Measurements from ENCODE around the gene SLC36A2.

The SLC36A2 gene

DNA sequence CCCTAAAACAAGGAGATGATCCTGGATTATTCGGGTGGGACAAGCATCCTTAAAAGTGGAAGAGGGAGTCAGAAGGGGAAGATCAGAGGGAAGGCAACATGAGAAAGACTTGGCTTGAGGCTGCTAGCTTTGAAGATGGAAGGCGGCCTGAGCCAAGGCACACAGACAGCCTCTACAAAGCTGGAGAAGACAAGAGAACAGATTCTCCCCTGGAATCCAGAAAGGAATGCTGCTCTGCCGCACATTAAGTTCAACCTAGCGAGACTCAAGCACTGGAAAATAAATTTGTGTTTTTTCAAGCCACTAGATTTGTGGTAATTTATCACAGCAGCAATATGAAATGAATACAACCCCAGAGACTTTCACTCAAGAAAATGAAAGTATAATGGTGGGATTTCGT lies 61.7 kb downstream of the SLC36A2 start:
- TF ChIP-seq, protein P1, sequence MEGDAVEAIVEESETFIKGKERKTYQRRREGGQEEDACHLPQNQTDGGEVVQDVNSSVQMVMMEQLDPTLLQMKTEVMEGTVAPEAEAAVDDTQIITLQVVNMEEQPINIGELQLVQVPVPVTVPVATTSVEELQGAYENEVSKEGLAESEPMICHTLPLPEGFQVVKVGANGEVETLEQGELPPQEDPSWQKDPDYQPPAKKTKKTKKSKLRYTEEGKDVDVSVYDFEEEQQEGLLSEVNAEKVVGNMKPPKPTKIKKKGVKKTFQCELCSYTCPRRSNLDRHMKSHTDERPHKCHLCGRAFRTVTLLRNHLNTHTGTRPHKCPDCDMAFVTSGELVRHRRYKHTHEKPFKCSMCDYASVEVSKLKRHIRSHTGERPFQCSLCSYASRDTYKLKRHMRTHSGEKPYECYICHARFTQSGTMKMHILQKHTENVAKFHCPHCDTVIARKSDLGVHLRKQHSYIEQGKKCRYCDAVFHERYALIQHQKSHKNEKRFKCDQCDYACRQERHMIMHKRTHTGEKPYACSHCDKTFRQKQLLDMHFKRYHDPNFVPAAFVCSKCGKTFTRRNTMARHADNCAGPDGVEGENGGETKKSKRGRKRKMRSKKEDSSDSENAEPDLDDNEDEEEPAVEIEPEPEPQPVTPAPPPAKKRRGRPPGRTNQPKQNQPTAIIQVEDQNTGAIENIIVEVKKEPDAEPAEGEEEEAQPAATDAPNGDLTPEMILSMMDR (IDR thresholded peaks at IDR 0.05; ENCODE audit: low read depth, low read length) = no peak
- no peak for DNase-seq
- no peak overlapping the region for H3K4me3 ChIP-seq (ENCODE audit: low read depth, low read length)
- no peaks in the 10 kb centered on the region for H3K36me3 ChIP-seq
- H3K4me1 ChIP-seq = no peaks in the 10 kb centered on the region
- H3K27me3 ChIP-seq = no peaks in the 10 kb centered on the region
- no peaks in the 10 kb centered on the region for H3K9me3 ChIP-seq

DNA sequence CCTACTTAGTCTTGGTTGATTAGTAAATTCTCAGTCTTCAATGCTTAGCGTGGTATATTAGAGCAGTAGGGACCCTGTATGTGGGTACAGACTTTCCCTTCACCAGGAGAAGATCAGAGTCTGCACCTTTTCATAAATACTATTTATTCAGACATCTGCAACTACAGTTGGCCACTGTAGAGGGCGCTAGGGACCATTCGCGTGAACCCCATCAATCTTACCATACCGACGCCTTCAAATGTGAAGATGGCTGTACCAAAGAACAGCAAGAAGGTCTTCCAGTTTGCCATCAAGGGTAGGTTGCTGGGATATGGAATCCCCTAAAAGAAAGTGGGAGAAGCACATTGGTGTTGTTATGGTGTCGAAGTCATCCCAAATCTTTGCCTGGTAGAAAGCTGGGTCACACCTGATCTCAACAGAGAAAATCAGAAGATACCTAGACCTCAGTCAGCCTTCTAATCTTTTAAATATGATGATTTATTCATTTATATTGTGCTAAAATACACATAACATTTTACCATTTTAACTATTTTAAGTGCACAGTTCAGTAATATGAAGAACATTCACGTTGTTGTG lies 62.9 kb downstream of the SLC36A2 start:
- no peaks in the 10 kb centered on the region; the same call in 1 of the 2 replicates for H3K27me3 ChIP-seq
- no peaks in the 10 kb centered on the region for H3K36me3 ChIP-seq
- no peak for DNase-seq
- TF ChIP-seq, protein P1 (IDR thresholded peaks at IDR 0.05; ENCODE audit: low read depth, low read length) = peak; percentile 34; the same call in 1 of the 2 replicates
- no peaks in the 10 kb centered on the region for H3K4me1 ChIP-seq
- H3K9me3 ChIP-seq = no peaks in the 10 kb centered on the region
- no peak overlapping the region for H3K4me3 ChIP-seq (ENCODE audit: low read depth, low read length)

DNA sequence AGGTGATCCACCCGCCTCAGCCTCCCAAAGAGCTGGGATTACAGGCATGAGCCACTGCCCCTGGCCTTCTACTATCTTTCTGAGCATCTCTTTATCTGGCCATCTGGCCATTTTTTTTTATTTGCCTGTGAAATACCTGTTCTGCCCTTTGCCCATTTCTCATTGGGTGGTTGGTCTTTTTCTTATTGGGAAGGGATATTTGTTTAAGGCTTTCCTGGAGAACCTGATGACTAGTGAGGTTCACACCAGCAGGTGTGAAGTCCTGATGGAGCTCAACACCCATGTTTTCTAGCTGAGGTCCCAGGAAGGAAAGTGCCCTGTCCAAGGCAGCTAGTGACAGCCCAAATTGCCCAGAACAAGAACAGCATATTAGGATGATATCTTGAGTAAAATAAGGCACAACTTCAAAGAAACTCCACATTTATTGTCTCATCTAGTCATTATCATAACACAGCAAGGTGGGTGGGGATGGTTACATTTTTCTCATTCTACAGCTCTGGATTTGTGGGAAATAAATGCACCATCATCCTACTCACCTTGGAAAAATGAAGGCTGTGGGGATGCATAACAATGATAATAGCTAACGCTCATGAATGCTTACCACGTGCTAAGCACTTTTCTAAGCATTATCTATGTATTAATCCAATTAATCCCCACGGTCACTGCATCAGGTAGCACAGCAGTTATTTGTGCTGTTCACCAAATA lies 64.1 kb downstream of the SLC36A2 start:
- no peaks in the 10 kb centered on the region for H3K4me1 ChIP-seq
- TF ChIP-seq, protein P1 (IDR thresholded peaks at IDR 0.05; ENCODE audit: low read depth, low read length) = no peak
- no peak for DNase-seq
- H3K27me3 ChIP-seq = no peaks in the 10 kb centered on the region; the same call in 1 of the 2 replicates
- no peaks in the 10 kb centered on the region for H3K36me3 ChIP-seq
- no peaks in the 10 kb centered on the region for H3K9me3 ChIP-seq
- H3K4me3 ChIP-seq (ENCODE audit: low read depth, low read length) = no peak overlapping the region

DNA sequence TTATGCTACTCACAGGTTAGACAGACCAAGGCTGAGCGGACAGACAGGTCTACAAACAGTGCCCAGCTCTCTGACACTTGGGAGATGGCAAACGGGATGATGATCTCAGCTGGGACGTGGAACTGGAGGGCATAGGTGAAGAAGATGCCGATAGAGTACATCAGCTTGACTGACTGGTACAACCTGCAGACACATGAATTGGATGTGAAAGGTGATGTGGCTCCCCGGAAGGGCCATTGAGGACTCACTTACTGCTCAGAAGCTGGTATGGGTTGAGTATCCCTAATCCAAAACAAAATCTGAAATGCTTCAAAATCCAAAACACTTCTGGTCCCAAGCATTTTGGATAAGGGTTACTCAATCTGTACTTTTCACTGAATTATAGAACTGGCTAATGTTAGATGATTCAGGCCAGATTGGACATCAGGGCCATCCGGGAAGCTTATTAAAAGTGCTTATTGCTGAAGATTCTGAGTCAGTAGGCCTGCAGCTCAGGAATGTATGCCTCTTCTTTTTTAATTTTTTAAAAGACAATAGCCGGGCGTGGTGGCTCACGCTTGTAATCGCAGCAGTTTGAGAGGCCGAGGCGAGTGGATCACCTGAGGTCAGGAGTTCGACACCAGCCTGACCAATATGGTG lies 66.2 kb downstream of the SLC36A2 start:
- Histone ChIP-seq H3K9me3 (no peaks in the 10 kb centered on the region), H3K4me3 (ENCODE audit: low read depth, low read length) (no peak overlapping the region), H3K27me3 (no peaks in the 10 kb centered on the region; the same call in 1 of the 2 replicates), H3K4me1 (no peaks in the 10 kb centered on the region), H3K36me3 (no peaks in the 10 kb centered on the region)
- no peak for DNase-seq
- TF ChIP-seq, protein P1 (IDR thresholded peaks at IDR 0.05; ENCODE audit: low read depth, low read length) = no peak

DNA sequence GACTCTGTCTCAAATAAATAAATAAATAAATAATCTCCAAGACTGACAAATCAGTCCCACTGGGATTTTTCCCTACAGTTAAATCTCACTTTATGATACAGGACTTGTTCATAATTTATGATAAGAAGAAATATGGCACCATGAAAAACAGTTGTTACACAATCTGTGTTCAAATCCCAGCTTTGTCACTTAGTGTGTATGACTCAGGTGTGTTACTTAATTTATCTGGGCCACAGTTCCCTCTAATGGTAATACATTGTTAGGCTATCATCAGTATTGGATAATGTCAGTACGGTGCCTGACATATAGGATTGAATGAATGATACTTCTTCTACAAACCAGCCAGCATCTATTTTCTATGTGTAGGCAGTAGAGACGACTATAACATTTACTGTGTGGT lies 66.9 kb downstream of the SLC36A2 start:
- Histone ChIP-seq H3K4me1 (no peaks in the 10 kb centered on the region), H3K27me3 (no peaks in the 10 kb centered on the region; the same call in 1 of the 2 replicates), H3K4me3 (ENCODE audit: low read depth, low read length) (no peak overlapping the region), H3K9me3 (no peaks in the 10 kb centered on the region), H3K36me3 (no peaks in the 10 kb centered on the region)
- DNase-seq = no peak
- TF ChIP-seq, protein P1 (IDR thresholded peaks at IDR 0.05; ENCODE audit: low read depth, low read length) = no peak

DNA sequence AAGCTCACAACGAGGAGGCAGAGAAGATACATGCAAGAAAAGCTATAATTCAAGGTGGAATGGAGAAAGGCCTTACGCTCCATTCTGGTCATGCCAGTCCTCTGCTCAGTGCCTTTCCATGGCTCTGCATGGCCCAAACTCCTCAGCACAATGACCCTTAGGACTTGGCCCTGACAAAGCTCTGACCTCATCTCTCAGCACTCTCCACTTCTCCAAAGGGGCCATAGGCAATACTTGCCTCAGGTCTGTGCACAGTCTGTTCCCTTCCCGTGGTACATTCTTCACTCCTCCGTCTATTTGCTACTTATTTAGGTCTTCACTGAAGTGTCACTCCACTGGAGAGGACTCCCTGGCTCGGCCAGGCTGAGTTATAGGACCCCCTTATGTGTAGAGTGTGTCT lies 68.5 kb downstream of the SLC36A2 start:
- H3K36me3 ChIP-seq = no peaks in the 10 kb centered on the region
- H3K4me1 ChIP-seq = no peaks in the 10 kb centered on the region
- DNase-seq = no peak
- H3K27me3 ChIP-seq = no peaks in the 10 kb centered on the region; the same call in 1 of the 2 replicates
- H3K4me3 ChIP-seq (ENCODE audit: low read depth, low read length) = no peak overlapping the region
- H3K9me3 ChIP-seq = no peaks in the 10 kb centered on the region
- TF ChIP-seq, protein P1 (IDR thresholded peaks at IDR 0.05; ENCODE audit: low read depth, low read length) = no peak

Data from BE2C (cell line).